ENCODE measurements around the gene SSR1. TPM values are rescaled to one million over a fixed set of nuclear protein-coding genes. Genes with fewer than 3 reads are reported as not detected.
"Not testable (repeated sequence)": the region's sequence is repeated elsewhere in the genome, so short reads cannot be mapped to it uniquely, and the experiment has no call there.

Gene SSR1
- polyA plus RNA-seq (2013, experiment 1 of 2): 65.5 TPM
- polyA plus RNA-seq (2013, experiment 2 of 2): 63.0 TPM

- Histone ChIP-seq H3K36me3 (ENCODE audit: insufficient read depth, low read length) (peaks cover 25% of the 10 kb centered on the region), H3K4me3 (ENCODE audit: low read length) (peak within 1 kb of the TSS; percentile 94), H3K9me3 (ENCODE audit: insufficient read depth, low read depth, low read length) (no peaks in the 10 kb centered on the region), H3K9ac (ENCODE audit: low read depth, low read length) (peak within 1 kb of the TSS; percentile 93), H3K27ac (ENCODE audit: low read depth, low read length) (peak within 1 kb of the TSS; percentile 89), H3K27me3 (ENCODE audit: insufficient read depth, low read length) (no peaks in the 10 kb centered on the region), H3K4me1 (ENCODE audit: insufficient read depth, low read length) (peaks cover 13% of the 10 kb centered on the region)
- under 1% methylated on average over 83 of the region's 83 CpGs for WGBS
Measured at GRCh38 chr6:7312616-7313504, at the start of gene SSR1. SSR1 (minus strand) TSS chr6:7313199; CDS start chr6:7313120, 79 bp downstream.

- not testable (repeated sequence) for H3K27me3 ChIP-seq (ENCODE audit: insufficient read depth, low read length); H3K4me1 ChIP-seq (ENCODE audit: insufficient read depth, low read length); H3K9me3 ChIP-seq (ENCODE audit: insufficient read depth, low read depth, low read length); H3K36me3 ChIP-seq (ENCODE audit: insufficient read depth, low read length); H3K9ac ChIP-seq (ENCODE audit: low read depth, low read length); H3K4me3 ChIP-seq (ENCODE audit: low read length); H3K27ac ChIP-seq (ENCODE audit: low read depth, low read length)
- WGBS: 83% methylated on average over 3 of the region's 3 CpGs
Measured at GRCh38 chr6:7351916-7352315, 38.9 kb upstream of the SSR1 start.

GRCh38 chr6:7350591-7350990 lies 37.6 kb upstream of the SSR1 start:
- H3K27ac ChIP-seq (ENCODE audit: low read depth, low read length); H3K27me3 ChIP-seq (ENCODE audit: insufficient read depth, low read length); H3K9me3 ChIP-seq (ENCODE audit: insufficient read depth, low read depth, low read length); H3K9ac ChIP-seq (ENCODE audit: low read depth, low read length); H3K36me3 ChIP-seq (ENCODE audit: insufficient read depth, low read length); H3K4me3 ChIP-seq (ENCODE audit: low read length); H3K4me1 ChIP-seq (ENCODE audit: insufficient read depth, low read length): not testable (repeated sequence)
- 89% methylated on average over 1 of the region's 1 CpG for WGBS

GRCh38 chr6:7347551-7347997 lies 34.6 kb upstream of the SSR1 start:
- H3K4me3 ChIP-seq (ENCODE audit: low read length); H3K27me3 ChIP-seq (ENCODE audit: insufficient read depth, low read length); H3K9me3 ChIP-seq (ENCODE audit: insufficient read depth, low read depth, low read length); H3K36me3 ChIP-seq (ENCODE audit: insufficient read depth, low read length); H3K4me1 ChIP-seq (ENCODE audit: insufficient read depth, low read length): not testable (repeated sequence)
- Histone ChIP-seq H3K9ac (ENCODE audit: low read depth, low read length) (peak overlapping the region; percentile 62; the same call in 1 of the 2 replicates), H3K27ac (ENCODE audit: low read depth, low read length) (peak overlapping the region; percentile 96)
- 33% methylated on average over 2 of the region's 2 CpGs for WGBS

GRCh38 chr6:7344773-7345450 lies 31.9 kb upstream of the SSR1 start:
- H3K9ac ChIP-seq (ENCODE audit: low read depth, low read length); H3K9me3 ChIP-seq (ENCODE audit: insufficient read depth, low read depth, low read length); H3K27ac ChIP-seq (ENCODE audit: low read depth, low read length); H3K4me3 ChIP-seq (ENCODE audit: low read length); H3K4me1 ChIP-seq (ENCODE audit: insufficient read depth, low read length); H3K36me3 ChIP-seq (ENCODE audit: insufficient read depth, low read length); H3K27me3 ChIP-seq (ENCODE audit: insufficient read depth, low read length): not testable (repeated sequence)
- WGBS: 96% methylated on average over 10 of the region's 10 CpGs

GRCh38 chr6:7343546-7344475 lies 30.8 kb upstream of the SSR1 start:
- H3K27me3 ChIP-seq (ENCODE audit: insufficient read depth, low read length): no peaks in the 10 kb centered on the region
- H3K9ac ChIP-seq (ENCODE audit: low read depth, low read length): no peak overlapping the region
- H3K36me3 ChIP-seq (ENCODE audit: insufficient read depth, low read length): no peaks in the 10 kb centered on the region
- H3K27ac ChIP-seq (ENCODE audit: low read depth, low read length): no peak overlapping the region
- no peaks in the 10 kb centered on the region for H3K9me3 ChIP-seq (ENCODE audit: insufficient read depth, low read depth, low read length)
- 96% methylated on average over 29 of the region's 29 CpGs for WGBS
- H3K4me1 ChIP-seq (ENCODE audit: insufficient read depth, low read length): no peaks in the 10 kb centered on the region; the same call in 1 of the 2 replicates
- H3K4me3 ChIP-seq (ENCODE audit: low read length): no peak overlapping the region

- H3K27me3 ChIP-seq (ENCODE audit: insufficient read depth, low read length): no peaks in the 10 kb centered on the region
- no peak overlapping the region for H3K27ac ChIP-seq (ENCODE audit: low read depth, low read length)
- H3K36me3 ChIP-seq (ENCODE audit: insufficient read depth, low read length): no peaks in the 10 kb centered on the region
- 94% methylated on average over 9 of the region's 9 CpGs for WGBS
- no peak overlapping the region for H3K4me3 ChIP-seq (ENCODE audit: low read length)
- no peak overlapping the region for H3K9ac ChIP-seq (ENCODE audit: low read depth, low read length)
- H3K9me3 ChIP-seq (ENCODE audit: insufficient read depth, low read depth, low read length): no peaks in the 10 kb centered on the region
- no peaks in the 10 kb centered on the region for H3K4me1 ChIP-seq (ENCODE audit: insufficient read depth, low read length)
Measured at GRCh38 chr6:7341989-7342742, 29.2 kb upstream of the SSR1 start.

- H3K27ac ChIP-seq (ENCODE audit: low read depth, low read length): no peak overlapping the region
- H3K27me3 ChIP-seq (ENCODE audit: insufficient read depth, low read length): no peaks in the 10 kb centered on the region
- no peaks in the 10 kb centered on the region for H3K9me3 ChIP-seq (ENCODE audit: insufficient read depth, low read depth, low read length)
- no peaks in the 10 kb centered on the region for H3K4me1 ChIP-seq (ENCODE audit: insufficient read depth, low read length)
- no peaks in the 10 kb centered on the region for H3K36me3 ChIP-seq (ENCODE audit: insufficient read depth, low read length)
- no peak overlapping the region for H3K9ac ChIP-seq (ENCODE audit: low read depth, low read length)
- no peak overlapping the region for H3K4me3 ChIP-seq (ENCODE audit: low read length)
- 99% methylated on average over 3 of the region's 3 CpGs for WGBS
Measured at GRCh38 chr6:7341271-7341670, 28.3 kb upstream of the SSR1 start.

- WGBS: 85% methylated on average over 14 of the region's 14 CpGs
- H3K36me3 ChIP-seq (ENCODE audit: insufficient read depth, low read length); H3K9me3 ChIP-seq (ENCODE audit: insufficient read depth, low read depth, low read length); H3K4me3 ChIP-seq (ENCODE audit: low read length); H3K4me1 ChIP-seq (ENCODE audit: insufficient read depth, low read length); H3K27ac ChIP-seq (ENCODE audit: low read depth, low read length); H3K27me3 ChIP-seq (ENCODE audit: insufficient read depth, low read length); H3K9ac ChIP-seq (ENCODE audit: low read depth, low read length): not testable (repeated sequence)
Measured at GRCh38 chr6:7339007-7339732, 26.2 kb upstream of the SSR1 start.

- WGBS: 94% methylated on average over 1 of the region's 2 CpGs
Measured at GRCh38 chr6:7338031-7338430, 25.0 kb upstream of the SSR1 start.

More at GRCh38 chr6:7338031-7338430, 25.0 kb upstream of the SSR1 start:
- Histone ChIP-seq H3K4me1 (ENCODE audit: insufficient read depth, low read length) (no peaks in the 10 kb centered on the region), H3K9me3 (ENCODE audit: insufficient read depth, low read depth, low read length) (no peaks in the 10 kb centered on the region), H3K4me3 (ENCODE audit: low read length) (no peak overlapping the region), H3K36me3 (ENCODE audit: insufficient read depth, low read length) (no peaks in the 10 kb centered on the region), H3K27ac (ENCODE audit: low read depth, low read length) (no peak overlapping the region), H3K27me3 (ENCODE audit: insufficient read depth, low read length) (no peaks in the 10 kb centered on the region), H3K9ac (ENCODE audit: low read depth, low read length) (no peak overlapping the region)
